NOMO-1 treated with DMSO at 0.1 percent for 48 hours (cell line): ENCODE measurements around the gene OXTR.
A peak's percentile ranks its signal among the peaks of the same experiment; 100 is the strongest.

Experiments used
- DNase-seq: peaks from one replicate; lab custom pipeline; 2025; ENCODE audit not compliant: unreplicated experiment; lab: John Stamatoyannopoulos, UW

Gene OXTR

DNA sequence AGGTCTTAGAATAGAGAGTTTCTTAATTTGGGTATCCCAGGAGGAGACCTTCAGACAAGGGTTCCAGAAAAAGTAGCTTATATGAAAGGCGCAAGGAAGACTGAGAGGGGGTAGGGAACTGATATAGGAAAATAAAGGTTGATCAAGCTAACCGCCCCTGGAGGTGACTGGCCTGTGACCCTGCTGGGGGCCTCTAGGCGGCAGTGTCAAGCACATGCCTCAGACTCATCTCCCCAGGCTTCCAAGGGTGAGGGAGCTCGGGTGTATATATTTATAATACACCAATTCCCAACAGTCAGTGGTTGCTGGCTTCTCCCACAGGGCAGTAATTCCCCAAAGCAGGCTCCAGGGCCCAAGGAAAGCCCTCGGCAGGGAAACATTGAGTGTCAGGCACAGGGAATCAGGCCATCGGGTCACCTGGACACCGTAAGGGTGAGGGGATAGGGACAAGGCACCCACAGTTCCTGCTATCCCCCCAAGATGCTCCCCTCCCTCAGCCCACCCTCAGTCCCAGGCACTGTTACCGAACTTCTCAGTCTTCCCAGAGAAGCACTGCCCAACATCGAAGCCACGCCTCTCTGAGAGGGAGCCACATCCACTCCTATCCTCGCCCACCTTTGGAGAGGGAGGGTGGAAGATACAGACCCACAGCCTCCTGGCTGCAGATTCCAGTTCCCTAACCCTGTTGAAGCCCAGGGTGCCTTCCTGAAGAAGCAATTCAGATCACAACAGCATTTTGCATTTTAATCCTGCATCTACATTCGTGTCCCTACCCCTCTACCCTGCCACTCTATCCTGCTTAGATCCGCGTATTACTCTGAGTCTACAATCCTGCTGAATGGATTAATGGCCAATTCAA lies 55.3 kb downstream of the OXTR start:
- DNase-seq: no peak

DNA sequence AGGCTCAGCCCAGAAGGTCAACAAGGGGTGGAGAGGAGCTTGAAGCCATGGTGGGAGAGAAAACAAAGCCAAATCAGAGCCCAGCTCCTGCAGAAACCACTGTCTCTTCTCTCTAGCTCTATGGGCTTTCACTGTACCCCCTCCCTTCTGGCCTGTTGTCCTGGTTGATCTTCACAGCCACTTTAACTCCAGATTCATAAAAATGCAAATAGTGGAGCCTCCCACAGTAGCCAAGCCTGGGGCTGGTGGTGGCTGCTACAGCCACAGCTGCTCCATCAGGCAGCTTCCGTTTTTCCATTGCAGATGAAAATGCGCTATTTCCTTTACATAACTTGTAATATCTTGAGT lies 56.5 kb downstream of the OXTR start:
- no peak for DNase-seq

DNA sequence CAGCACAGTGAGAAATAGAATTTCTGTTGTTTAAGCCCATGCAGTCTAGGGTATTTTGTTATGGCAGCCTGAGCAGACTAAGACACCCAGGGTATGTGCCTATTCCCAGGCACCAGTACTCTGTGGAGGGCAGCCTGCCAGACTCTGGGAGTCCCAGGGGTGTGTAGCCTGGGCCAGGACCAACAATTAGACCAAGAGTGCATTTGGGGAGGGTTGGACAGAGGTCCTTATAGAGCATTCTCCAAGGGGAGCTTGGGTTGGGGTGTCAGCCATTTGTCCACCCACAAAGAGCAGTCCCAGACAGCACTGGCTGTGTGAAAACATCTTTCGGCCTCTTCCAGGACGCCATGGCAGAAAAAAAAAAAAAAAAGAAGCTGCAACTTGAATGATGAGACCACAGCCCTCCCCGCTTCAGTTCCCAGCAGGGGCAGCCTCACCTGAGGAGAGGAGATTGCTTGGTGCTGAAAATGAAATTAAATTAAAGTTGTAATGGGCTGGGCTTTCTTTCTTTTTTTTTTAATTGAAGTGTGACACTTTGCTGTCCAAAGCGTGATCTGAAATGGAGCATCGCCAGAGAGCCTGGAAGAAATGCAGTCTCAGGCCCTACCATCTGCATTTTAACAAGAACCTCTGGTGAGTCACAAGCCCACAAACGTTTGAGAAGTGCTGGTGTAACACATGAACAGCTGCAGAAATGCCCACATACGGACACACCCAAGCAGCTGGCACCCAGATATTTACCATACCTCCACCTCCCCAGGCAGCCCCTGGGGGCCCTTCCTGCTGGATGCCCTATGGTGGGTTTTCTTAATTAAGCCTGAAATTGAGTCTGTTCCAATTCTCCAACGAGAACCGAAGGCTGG lies 57.1 kb downstream of the OXTR start:
- peak; percentile 14 for DNase-seq

DNA sequence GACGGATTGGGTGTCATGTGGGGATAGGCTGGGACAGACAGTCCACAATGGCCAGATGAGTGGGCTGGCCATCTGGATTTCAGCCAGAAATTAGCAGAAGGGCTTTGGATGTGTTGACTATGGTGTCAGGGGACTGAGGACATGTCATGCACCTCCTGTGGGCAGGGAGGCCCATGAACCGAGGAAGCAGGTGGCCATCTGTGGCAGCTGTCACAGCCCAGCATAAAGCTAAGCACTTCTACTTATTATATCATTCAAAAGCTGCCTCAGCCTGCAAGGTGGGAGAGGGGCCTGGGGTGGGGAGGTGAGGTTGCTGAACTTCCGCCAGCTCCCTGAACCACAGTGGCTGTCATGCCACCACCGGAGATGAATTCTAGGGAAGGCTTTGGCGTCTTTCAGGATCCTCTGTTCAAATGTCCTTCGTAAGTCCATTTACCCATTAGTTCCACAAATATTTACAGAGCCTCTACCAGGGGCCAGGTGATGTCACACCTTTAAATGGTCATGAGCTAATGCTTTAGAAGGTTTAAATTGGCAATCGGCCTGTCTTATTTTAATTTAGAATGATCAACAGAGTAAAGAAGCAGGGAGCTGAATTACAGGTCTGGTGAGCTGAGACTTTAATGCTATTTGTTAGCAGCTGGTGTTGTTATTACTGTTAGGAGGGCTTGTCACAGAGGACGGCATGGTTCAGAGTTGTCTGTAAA lies 59.5 kb downstream of the OXTR start:
- DNase-seq: no peak

DNA sequence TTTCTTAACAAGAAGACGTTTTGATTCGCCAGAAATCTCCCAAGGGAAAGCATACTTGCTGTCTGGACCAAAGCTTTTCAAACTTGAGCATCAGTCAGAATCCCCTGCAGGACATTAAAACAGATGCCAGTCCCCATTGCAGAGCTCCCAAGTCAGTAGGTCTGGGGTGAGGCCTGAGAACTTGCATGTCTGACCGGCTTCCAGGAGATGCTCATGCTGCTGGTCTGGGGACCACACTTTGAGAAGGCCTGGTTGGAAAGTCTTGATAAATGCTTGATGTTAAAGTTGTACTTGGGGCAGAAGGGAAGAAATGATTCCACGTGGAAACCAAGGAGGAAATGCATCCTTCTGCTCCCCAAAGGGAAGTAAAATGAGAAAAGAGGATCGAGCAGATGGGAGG lies 60.1 kb downstream of the OXTR start:
- no peak for DNase-seq

DNA sequence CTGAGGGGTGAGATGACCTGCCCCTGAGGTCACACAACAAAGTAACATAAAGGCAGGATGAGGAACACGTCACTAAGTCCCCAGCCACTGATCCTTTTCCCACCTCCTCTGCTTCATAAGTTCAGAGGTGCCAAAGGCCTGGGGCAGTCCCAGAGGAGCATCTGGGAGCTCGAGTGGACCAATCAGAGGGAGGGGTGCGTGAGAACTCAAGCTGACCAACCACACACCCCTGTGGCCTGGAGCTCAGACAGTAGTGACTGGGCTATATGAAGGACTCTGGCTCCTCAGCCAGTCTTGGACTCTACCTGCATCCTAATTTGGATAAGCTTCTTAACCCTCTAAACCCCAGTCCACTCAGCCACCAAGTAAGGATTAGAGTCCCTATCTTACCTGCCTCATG lies 63.8 kb downstream of the OXTR start:
- no peak for DNase-seq

DNA sequence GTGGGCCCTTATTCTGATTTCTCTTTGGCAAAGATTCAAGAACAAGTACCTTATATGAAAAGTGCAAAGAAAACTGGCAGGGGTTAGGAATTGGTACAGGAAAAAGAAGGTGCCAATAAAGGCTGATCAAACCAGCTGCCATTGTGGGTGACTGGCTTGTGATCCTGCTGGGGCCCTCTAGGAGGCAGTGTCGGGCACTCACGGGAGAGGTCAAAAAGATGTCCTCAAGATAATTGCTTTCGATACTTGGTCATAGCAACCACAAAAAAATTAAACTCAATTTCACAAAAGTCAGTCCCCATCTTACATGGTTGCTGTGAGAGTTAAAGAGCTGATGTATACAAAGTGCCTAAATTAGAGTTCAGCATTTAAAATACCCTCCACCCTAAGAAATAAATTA lies 66.9 kb downstream of the OXTR start:
- no peak for DNase-seq
